Stimulated activated CD4-positive, alpha-beta T cell treated with anti-CD3 and anti-CD28 coated beads, Interleukin-12 subunit alpha, Interleukin-12 subunit beta, amount 100 ng/mL, for 4 hours (primary cell): ENCODE measurements around the gene HOOK2.

ENCODE experiments used
- DNase-seq: peaks from one replicate; pipeline ENCODE4 v3.0.0-alpha.2; 2020

Gene HOOK2

DNA sequence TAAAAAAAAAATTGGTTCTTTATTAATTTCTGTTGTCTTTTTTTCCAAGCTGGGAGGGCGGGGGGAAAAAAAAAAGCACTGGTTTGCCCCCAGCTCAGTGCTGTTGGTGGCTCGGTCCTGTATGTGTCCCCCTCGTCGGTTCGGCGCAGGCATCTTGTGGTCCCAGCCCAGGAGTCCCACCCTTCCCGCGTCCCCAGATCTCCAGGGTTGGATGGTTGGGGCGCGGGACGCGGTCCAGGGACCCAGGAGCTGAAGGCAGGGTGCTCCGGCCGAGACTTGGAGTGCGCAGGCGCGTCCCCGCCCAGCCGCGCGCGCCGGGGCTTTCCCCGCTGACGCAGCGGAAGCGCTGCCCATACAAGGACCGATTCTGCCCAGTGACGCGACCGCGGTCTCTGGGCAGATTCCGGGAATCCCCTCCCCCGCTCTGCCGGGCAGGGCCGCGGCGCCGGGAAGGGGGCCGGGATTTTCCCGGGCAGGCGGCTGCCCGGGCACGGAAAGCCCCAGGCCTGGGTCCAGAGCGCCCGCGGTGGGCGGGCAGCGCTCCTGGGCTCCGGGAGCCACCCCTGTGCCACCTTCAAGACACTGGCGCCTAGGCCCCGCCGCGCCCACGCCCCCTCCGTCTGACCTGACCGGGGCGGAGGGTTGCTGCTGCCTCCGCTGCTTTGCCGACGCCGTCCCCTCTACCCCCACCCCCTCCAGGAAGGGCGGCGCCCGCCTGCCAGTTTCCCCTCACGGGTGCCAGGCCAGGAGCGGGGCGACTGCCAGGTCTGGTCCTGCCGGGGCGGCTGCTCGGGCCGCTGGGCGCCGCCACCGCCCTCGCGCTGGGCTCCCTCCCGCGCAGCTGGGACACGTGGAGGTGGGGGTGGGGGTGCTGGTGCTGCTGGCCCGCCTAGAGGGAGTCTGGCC, 18.2 kb upstream of the HOOK2 start:
- DNase-seq, result peak; percentile 93

DNA sequence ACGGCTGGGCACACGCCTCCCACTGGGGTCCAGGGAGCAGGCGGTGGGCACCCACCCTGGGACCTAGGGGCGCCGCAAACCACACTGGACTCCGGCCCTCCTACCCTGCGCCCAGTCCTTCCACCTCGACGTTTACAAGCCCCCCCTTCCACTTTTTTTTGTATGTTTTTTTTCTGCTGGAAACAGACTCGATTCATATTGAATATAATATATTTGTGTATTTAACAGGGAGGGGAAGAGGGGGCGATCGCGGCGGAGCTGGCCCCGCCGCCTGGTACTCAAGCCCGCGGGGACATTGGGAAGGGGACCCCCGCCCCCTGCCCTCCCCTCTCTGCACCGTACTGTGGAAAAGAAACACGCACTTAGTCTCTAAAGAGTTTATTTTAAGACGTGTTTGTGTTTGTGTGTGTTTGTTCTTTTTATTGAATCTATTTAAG, 17.5 kb upstream of the HOOK2 start:
- DNase-seq, result no peak

DNA sequence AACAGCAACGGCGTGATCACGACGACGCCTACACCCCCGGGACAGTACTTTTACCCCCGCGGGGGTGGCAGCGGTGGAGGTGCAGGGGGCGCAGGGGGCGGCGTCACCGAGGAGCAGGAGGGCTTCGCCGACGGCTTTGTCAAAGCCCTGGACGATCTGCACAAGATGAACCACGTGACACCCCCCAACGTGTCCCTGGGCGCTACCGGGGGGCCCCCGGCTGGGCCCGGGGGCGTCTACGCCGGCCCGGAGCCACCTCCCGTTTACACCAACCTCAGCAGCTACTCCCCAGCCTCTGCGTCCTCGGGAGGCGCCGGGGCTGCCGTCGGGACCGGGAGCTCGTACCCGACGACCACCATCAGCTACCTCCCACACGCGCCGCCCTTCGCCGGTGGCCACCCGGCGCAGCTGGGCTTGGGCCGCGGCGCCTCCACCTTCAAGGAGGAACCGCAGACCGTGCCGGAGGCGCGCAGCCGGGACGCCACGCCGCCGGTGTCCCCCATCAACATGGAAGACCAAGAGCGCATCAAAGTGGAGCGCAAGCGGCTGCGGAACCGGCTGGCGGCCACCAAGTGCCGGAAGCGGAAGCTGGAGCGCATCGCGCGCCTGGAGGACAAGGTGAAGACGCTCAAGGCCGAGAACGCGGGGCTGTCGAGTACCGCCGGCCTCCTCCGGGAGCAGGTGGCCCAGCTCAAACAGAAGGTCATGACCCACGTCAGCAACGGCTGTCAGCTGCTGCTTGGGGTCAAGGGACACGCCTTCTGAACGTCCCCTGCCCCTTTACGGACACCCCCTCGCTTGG, 16.9 kb upstream of the HOOK2 start:
- DNase-seq, result peak; percentile 71

DNA sequence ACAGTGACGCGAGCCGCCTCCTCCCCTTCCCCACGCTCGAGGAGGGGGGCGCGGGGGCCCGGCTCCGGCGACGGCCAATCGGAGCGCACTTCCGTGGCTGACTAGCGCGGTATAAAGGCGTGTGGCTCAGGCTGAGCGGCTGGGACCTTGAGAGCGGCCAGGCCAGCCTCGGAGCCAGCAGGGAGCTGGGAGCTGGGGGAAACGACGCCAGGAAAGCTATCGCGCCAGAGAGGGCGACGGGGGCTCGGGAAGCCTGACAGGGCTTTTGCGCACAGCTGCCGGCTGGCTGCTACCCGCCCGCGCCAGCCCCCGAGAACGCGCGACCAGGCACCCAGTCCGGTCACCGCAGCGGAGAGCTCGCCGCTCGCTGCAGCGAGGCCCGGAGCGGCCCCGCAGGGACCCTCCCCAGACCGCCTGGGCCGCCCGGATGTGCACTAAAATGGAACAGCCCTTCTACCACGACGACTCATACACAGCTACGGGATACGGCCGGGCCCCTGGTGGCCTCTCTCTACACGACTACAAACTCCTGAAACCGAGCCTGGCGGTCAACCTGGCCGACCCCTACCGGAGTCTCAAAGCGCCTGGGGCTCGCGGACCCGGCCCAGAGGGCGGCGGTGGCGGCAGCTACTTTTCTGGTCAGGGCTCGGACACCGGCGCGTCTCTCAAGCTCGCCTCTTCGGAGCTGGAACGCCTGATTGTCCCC, 16.1 kb upstream of the HOOK2 start, which contains the start of gene JUNB:
TSS of gene JUNB (plus strand) at position 142 of the 706 bp plus-strand sequence. CDS start at position 428, 286 bp downstream.
- peak; percentile 96 for DNase-seq

DNA sequence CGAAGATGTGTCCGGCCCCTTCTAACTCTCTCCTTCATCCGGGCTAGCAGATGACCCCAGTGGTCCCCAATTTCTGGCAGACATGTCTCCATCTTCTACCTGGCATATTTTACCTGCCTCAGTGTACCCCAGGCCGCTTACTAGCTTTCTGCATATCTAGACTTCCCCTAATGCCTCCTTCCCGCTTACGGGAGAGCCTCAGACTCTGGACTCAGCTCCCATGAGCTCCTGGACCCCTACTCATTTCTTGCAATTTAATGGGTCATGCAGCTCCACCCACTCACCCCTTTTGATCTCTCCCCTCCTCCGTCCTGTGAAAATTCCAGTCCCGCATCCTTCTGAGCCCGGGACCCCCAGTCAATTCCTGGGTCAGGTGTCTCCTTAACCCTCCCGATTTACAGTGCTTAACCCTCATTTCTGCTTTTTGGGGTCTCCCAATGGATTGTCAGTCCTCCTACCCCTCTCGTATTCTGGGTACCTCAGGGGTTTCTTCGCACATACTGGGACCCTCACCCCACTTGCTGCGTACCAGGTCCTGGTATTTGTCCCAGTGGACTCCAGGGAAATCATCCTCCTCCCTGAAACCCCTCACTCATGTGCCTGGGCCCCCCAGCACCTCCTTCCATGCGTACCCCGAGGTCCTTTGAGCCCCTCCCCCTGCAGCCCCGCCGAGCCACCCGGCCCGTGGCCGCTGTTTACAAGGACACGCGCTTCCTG, 15.4 kb upstream of the HOOK2 start:
- no peak for DNase-seq

DNA sequence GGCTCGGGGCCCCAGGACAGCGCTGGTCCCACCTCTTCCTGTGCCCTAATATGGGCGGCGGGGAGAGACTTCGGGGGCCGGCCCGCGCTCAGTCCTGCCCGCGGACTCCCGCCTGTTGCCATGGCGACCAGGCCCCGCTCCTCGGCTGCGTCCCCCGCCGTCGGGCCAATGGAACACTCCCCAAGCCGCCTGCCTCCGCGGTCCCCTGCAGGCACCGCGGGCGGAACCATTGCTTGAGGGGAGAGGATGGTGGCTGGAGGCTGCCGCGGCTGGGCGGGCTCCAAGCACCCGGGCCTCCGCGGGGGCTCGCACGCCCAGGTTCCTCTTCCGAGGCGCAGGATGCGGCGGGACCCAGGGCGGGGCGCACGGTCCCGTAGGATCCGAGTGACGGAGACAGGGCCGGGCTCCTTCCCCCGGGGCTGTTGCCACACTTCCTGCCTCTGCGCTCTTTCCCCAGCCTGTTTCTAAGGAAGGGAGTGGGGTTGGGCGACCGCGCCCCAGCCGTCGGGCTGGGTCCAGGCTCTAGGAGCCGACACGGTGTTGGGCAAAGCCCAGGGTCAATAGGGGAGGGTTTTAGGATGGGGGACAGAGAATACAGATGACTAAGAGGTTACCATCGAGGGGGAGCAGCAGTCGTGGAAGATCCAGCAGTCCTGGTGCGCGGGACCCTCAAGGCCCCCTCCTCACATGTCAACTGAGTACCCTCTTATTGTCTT, 14.7 kb upstream of the HOOK2 start:
- peak; percentile 86 for DNase-seq

DNA sequence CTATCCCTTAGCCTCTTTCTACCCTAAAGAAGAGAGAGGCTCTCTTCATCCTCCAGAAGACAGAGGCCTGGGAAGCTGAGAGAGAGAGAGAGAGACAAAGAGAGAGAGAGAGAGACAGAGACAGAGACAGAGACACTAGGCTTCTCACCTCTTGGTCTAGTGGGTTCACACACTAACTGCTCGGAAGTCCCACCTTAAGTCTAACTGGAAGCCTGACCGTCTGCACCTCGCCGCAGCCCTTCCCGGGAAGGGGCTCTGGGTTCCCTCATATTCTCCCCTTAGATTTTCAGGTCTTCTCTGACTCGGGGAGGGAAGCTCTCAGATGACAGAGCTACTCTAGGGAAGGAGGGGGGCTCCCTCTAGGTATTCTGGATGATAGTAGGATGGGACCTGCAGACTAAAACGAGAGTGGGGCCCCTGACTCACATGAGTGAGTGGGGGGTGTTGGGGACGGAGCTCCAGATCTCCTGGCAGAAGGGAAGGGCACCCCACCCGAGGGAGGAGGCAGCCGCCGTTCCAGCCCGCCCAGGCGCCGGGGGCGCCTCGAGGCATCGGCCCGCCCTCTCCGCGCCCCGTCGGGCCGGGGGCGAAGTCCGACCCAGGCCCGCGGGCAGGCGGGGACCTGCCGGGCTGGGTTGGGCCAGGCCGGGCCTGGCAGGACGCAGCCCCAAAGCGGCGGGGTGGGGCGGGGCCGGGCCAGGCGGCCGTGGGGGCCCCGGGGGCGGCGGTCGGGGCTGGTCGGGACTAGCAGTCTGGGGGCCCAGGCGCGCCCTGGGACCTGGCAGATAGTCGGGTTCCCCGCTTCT, 13.9 kb upstream of the HOOK2 start:
- no peak for DNase-seq

DNA sequence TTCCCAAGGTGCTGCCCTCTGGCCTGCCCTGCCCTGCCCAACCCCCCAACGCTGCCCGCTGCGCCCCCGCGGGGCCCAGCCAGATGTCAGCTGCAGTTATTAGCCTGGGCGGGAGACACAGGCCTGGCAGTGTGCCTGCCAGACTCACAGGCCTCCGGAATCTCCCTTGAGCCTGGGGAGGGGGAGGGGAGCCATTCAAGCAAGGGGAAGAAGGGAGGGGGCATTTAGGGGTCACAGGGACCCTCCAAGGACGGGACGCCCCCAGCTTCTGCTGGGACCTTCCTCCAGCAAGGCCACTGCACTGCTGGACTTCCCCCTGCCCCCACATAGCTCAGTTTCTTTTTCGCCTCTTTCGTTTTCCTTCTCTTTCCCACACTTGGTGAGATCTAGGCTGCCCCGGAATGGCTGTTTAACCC, 13.3 kb upstream of the HOOK2 start:
- no peak for DNase-seq

DNA sequence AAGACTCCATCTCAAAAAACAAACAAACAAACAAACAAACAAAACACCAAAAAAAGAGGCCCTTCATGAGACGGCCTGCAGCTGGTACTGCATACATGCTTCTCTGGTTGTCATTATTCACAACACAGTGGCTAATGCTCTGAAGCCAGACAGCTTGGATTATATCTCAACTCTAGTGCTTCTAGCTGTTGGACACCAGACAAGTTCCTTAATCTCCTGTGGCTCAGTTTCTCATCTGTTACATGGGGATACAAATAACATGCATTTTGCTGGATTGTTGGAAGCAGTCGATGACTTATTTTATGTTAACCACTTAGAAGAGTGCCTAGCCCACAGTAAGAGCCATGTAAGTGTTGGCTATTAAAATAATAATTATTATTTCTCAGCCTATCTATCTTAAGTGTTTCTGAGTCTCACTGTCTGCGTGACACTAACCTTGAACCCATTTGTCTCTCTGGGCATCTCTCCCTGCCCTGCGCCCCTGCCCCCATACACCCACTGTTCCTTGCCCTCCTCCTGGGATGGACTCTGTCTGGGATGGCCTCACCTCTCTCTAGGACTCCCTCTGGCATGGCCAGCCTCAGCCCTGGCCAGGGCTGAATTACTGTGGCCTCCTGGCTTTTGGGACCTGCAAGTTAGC, 12.8 kb upstream of the HOOK2 start:
- DNase-seq, result no peak

DNA sequence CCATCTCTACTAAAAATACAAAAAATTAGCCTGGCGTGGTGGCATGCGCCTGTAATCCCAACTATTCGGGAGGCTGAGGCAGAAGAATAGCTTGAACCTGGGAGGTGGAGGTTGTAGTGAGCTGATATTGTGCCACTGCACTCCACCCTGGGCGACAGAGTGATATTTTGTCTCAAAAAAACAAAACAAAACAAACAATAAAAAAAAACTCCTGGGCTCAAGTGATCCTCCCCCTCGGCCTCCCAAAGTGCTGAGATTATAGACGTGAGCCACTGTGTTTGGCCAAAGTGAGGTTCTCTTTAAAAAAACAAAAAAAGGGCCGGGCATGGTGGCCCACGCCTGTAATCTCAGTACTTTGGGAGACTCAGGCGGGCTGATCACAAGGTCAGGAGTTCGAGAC, 12.1 kb upstream of the HOOK2 start:
- DNase-seq, result no peak

DNA sequence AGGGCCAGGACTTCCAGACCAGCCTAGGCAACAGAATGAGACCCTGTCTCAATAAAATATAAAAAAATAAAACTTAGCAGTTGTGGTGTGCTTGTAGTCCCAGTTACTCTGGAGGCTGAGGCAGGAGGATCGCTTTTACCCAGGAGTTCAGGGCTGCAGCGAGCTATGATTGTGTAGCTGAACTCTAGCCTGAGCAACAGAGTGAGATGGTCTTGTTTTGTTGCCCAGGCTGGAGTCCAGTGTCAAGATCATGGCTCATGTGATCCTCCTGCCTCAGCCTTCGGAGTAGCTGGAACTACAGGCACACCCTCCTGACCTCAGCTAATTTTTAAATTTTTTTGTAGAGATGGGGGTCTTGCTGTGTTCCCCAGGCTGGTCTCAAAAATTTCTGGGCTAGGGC, 11.6 kb upstream of the HOOK2 start:
- no peak for DNase-seq

DNA sequence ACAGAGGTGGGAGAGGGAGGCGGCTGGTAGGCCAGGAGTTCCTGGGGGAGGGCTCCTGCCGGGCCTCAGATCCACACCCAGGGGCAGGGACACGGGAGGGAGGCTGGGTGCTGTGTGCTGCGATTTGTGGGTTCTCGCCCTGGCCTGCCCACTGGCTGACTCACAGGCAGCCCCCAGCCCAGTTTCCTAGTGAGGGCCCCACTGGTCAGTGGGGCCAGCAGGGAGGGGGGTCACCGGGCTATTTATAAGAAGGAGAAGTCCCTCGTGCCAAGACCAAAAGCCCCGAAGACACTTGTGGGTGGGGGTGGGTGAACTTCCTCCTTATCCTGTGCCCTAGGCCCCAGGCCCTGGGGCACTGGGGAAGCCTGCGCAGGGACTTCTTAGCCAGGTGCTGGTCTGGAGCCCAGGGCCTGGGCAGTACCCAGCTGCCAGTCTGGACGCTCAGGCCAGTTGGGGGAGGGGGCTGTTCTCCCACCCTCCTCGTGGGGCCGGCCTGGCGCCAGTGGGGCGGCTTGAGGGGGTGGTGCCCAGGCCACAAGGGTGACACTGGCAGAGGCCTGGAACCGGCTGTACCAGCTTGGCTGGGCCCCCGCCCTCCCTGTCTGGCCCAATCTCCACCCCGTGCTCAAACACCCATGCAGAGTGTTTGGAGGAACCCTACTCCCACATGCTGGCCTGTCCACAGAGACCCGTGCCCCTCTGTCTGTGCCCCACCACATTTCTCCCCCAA, 11.0 kb upstream of the HOOK2 start:
- no peak for DNase-seq

DNA sequence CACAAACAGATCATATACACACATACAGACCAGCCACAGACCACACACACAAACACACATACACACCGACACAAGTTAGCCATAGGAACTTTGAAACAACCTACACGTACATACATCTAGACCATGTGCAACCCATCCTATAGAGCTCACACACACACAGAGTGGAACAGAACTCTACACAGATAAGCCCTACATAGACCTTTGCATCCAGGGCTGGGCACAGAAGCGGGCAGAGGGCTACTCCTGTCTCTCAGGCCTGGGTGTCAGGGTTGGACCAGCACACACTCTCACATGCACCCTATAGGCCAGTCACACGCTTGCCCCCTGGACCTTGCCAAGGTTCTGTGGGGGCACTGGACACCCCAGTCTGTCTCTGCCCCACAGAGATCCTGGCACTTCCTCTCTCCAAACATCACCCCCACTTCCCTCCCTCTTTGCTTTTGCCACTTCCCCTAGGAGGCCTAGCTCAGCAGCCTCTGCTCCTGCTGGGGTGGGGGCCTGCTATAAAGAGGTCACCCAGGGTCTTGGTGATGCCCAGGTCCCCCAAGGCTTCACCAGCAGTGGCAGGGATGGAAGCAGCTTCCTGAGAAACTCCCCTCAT, 10.2 kb upstream of the HOOK2 start:
- DNase-seq, result no peak

DNA sequence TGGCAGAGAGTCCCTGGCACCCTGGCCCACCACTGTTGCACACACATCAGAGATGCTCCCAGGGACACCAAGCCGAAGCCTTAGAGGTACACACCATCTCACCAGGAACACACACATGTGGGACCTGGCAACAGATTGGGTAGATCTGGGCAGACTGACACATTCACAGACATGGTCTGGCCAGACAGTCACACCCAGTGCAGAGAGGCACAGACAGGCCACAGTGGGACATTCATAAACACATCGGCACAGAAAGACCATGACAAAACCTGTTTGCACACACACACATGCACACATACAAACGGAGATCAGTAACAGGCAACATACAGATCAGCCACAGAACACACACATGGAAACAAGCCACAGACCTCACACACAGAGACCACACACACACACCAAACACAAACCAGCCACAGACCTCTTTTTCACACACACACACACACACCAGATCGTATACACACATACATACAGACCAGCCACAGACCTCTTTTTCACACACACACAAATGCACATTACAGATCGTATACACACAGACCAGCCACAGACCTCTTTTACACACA, 9.6 kb upstream of the HOOK2 start:
- DNase-seq, result no peak

DNA sequence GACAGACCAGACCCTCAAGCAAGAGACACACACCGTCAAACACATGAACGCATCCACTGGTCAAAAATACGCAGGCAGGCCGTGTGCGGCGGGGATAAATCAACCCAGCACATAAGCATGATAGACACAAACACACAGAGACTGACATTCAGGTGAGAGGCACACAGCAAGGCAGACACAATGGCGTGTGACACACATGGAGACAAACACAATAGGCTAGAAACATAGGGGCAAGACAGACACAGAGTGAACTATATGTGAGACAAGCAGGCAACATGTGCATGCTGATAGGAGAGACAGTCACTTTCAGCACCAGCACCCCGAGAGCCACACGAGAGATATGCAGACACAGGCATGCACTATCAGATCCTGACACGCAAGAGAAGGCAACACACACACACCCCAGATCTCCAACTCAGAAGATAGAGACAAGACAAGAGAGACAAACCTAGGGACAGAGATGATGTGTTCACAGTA, 9.1 kb upstream of the HOOK2 start:
- DNase-seq, result no peak

DNA sequence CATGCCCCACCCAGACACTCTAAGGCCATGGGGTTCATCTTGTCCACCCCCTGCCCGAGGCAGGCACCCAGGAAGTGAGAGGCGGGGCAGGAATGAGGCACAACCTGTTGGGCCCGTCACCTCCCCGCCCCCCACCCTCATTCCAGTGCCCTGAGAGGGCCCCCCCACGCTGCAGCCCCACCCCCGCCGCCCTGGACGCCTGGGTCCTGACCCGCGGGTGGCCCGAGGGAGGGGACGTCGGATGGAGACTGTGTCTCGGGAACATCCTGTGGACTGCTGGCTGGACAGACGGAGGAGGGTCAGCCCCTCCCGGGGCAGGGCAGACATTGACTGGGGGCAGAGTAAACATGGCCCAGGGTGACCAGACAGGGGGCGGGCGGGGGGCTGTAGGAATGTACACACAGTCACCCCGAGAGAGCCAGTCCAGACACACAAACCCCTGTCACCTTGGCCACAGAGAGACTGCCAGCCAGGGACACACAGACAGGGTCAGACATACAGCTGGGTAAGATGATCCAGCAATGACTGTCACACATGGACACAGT, 8.6 kb upstream of the HOOK2 start:
- DNase-seq, result no peak

DNA sequence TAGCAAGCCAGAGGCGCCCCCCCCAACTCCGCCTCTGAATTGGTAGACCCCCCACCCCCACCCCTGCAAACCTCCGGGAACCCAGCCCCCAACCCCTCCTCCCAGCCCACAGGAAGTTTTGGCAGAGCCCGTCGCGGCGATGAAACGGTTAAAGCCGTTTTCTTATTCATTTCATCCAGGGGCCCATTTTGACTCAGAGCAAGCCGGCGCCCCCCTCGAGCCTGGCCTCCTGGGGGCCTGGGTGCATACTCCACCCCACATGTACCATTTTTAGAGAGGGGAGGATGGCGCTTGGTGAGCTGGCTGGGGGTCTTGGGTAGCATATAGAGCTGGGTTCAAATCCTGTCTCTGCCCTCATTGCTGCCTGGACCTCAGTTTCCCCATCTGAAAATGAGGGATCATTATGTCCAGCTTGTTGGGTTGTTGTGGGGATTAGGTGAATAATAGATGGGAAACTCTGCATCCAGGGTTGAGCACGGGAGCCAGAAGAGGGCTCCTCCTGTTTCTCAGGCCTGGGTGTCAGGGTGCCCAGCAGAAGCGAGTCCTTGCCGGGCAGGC, 8.0 kb upstream of the HOOK2 start:
- peak; percentile 55 for DNase-seq
